A673 (cell line): ENCODE measurements around the gene RMND5A.

ENCODE experiments used
- EZH2 ChIP-seq: fragments of 200-600 bp; sonication (generic); IDR thresholded peaks from 2 replicates; pipeline ENCODE4 v1.6.1; 2017; ENCODE audit warnings: borderline replicate concordance, low read depth, mild to moderate bottlenecking, mixed read lengths, antibody characterized with exemption, low read length; ENCODE audit not compliant: poor library complexity, severe bottlenecking
- TF ChIP-seq, protein P1 (sequence below): fragments of 300-800, 200-600 bp; sonication (generic); conservative IDR thresholded peaks from 2 replicates; pipeline ENCODE4 v1.5.1; 2017; ENCODE audit warnings: low read depth, mild to moderate bottlenecking, antibody characterized with exemption, low read length, moderate library complexity, mixed read lengths

DNA sequence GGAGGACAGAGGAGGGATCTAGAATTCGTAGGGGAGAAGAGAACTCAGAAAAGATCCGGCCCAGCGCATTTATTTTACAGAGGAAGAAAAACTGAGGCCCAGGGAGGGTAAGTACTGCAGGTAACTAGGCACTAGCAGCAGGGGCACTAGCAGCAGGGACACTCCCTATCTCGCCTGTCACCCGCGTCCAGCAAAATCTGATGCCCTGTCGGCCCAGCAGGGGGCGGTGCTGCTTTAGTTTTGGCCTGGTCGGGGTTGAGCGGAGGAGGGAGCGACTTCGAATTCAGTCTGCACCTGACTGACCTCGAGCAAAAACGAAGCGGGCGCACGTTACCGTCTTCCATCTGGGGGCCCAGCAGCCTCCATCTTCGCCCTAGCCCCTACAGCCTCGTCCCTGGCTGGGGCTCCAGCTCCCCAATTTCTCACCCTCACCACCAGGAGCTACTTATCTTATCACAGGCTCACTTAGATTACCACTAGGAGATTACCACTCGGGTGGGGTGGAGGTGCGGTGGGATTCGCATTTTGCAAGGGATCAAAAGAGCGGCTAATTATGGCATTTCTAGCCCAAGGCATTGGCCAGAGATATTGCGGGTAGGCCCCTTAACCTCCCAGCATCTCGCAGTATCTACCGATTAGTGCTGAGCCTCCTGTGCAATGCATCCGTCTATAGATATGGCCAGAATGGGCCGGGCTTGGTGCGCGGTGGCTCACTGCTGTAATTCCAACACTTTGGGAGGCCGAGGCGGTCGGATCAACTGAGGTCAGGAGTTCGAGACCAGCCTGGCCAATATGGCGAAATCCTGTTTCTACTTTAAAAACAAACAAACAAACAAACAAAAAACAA lies 88.4 kb downstream of the RMND5A start:
- TF ChIP-seq, protein P1, sequence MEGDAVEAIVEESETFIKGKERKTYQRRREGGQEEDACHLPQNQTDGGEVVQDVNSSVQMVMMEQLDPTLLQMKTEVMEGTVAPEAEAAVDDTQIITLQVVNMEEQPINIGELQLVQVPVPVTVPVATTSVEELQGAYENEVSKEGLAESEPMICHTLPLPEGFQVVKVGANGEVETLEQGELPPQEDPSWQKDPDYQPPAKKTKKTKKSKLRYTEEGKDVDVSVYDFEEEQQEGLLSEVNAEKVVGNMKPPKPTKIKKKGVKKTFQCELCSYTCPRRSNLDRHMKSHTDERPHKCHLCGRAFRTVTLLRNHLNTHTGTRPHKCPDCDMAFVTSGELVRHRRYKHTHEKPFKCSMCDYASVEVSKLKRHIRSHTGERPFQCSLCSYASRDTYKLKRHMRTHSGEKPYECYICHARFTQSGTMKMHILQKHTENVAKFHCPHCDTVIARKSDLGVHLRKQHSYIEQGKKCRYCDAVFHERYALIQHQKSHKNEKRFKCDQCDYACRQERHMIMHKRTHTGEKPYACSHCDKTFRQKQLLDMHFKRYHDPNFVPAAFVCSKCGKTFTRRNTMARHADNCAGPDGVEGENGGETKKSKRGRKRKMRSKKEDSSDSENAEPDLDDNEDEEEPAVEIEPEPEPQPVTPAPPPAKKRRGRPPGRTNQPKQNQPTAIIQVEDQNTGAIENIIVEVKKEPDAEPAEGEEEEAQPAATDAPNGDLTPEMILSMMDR, result peak; percentile 94
- no peak for TF ChIP-seq EZH2
